NCI-H187 treated with DMSO at 0.1 percent for 48 hours (cell line): Measurements from ENCODE around the gene PIEZO2.
"Not testable (repeated sequence)": the region's sequence is repeated elsewhere in the genome, so short reads cannot be mapped to it uniquely, and the experiment has no call there.

Experiments
- DNase-seq: peaks from one replicate; lab custom pipeline; 2025; lab: John Stamatoyannopoulos, UW

The PIEZO2 gene

GRCh38 chr18:11148680-11149440 is 509 bp downstream of the PIEZO2 start:
- no peak for DNase-seq

DNA sequence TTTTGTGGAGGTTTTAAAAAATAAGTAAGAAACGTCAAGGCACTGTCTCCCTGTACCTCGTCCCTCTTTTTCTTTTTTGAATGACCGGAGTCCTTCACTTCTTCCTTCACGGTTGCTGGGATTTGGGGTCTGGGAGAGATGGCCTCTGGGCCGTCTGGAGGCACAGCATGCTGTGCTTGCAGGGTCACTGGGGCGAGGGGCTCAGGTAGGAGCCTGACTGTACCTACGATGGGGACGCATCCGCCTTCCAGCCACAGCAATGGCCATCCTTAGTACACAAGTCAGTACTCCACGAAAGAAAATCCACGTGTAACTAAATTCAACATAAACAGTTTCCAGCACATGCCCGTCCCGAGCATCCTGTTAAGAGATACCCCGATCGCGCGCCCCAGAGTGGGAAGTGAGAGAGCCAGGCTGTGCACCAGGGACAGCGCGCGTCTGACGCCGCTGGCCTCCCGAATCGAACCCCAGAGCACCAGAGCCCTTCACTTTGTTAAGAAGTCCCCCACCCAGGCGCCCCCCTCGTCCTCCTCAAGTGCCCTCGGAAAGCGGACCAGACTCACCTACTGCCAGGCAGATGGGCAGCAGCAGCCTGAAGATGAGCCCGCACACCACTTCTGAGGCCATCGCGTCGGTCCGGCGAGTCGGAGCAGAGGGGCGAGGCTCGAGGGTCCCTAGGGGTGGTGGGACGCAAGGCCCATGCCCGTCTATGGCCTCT is 1.2 kb downstream of the PIEZO2 start:
- no peak for DNase-seq

DNA sequence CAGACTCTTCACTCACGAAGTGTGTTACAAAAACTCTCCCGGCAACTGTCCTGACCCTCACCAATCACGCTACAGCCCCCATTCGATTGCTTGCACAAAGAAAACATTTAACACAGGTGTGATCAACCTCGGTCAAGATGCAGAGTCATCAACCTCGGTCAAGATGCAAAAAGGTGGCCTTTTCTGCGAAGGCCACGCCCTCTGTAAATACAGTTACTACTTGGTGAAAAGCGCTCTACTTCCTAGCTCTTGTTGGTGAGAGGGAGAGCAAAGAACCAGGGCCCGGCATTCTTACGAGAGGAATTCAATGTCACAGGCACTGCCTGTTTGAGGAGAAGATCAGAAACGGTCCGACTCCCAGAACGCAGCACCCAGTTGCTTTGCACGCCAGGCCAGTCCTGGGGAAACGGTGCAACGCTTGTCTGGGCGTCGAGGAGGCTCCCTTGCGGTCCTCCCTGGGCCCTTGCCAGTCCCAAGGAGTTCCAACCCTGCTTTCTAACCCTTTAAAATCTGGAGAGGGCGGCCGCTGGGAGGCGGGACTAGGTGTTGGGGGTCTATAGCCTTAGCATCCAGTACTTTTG is 1.9 kb downstream of the PIEZO2 start:
- no peak for DNase-seq

DNA sequence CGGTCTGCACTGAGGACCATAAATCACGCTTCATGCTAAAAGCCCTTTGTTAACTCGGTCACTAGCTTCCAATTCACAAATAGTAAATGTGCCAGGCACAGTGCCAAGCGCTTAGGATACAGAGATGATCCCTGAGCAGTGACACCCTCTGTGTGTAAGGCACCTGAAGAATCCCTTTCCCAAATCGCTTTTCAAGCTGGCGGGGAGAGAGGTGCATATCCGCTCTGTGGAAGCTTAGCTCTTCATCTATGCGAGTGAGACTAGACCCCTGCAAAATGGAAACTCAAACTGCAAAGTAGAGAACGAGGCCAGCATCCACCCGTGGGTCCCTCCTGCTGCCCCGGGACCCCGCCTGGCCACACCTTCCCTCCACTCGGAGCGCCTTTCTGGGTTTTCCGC is 2.4 kb downstream of the PIEZO2 start:
- DNase-seq: no peak

GRCh38 chr18:11146238-11146946 is 3.0 kb downstream of the PIEZO2 start:
- no peak for DNase-seq

DNA sequence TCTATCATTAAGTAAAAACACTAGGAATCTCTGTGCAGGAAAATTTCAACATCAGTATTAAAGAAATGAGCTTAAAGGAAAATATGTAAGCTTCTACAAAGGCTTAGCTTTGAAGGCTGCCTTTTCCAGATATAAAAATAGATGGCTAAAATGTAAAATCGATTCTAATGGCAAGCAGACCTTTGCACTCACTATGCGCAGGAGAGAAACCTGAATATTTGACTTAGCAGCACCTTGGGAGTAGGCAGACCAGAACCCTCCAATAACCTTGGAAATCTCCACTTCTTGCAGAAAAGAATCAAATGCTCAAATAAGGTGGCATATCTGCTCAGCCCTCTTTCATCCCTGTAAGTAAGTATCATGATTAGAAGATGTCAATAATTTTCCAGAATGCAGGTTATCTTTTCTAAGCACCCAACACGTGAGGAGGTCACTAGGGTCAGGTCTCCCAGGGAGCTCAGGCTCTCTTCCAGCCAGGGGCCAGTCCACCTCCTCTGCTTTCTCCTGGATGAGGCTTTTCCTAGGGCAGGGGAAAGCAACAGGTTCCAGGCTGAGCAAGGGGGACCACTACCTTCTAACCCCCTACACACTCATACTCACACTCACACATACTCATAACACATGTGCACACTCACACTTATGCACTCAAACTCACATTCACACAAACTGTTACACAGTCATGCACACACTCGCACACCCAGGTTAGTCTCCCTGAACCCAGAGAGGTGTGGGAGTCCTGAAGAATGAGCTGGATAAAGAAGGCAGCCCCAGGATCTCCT is 3.8 kb downstream of the PIEZO2 start:
- no peak for DNase-seq

DNA sequence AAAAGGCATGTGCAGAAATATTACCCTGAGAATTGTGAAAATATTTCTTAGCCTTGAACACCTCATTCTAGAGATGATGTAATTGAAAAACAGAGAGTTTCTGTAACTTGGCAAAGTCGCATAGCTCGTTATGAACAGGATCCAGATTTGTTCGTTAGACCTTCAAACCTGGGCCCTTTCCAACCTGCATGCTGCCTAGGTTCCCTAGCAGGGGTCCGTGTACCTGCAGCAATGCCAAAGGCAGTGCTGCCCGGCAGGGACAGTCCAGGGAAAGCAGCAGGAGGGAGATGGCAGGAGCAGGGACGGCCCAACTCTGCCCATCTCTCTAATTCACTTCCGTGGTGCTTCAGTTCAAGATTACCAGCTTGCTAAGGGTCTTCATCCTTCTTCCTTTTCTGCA is 12.0 kb downstream of the PIEZO2 start:
- DNase-seq: no peak

- DNase-seq: no peak
These were observed 13.1 kb downstream of the PIEZO2 start for GRCh38 chr18:11136241-11136640.

DNA sequence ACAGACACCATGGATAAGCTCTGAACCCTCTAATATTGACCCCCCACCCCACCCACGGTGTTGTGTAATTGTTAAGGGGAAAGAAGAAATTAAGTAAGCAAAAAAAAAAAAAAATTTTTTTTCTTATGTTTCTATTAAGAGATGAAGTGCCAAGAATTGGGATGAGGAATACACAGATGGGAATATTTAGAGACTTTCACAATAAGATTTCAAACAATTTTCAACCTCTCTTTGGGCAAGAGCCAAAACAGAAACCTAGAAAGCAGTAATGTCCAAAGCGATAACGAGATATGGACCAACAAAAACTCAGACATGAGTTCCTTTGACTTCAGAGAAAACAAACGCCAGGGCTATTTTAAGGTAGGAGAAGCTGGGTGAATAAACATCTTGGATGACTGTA is 14.4 kb downstream of the PIEZO2 start:
- DNase-seq: no peak

- DNase-seq: not testable (repeated sequence)
These were observed 20.3 kb downstream of the PIEZO2 start for GRCh38 chr18:11129059-11129458.

DNA sequence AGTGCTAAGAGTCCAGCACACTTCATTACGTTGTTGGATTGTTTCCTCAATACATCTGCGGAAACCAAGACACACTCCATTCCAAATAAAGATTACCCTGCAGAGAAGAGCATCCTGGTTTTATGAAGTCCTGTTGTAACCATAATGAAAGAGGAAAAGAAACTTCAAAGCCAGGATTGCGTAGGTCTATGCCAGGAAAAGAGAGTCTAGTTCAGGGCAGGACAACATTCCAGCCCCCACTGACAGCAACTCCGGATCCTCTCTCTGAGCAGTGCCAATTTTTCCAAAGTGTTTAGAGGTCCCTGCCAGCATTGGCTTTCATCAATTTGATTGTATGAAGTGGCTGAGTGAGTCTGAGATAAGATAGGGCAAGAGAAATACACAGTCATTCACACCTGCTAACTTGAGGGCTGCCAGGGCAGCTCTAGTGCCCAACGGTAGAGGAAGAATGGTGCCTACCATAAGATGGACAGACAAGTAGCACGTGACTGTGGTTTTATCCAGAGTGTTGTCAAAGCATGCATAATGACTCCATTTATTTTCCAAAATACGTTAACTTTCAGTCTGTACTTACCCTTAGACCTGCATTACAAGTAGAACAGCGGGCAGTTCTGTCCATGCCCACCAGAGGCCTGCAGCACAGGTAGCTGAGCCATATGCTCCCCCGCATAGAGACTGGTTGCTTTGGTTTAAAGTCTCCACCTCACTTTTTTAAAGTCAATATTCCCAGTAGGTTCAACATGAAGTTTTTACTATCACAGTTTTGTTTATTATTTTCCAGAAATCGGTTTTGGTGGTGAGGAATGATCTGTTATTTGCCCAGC is 23.7 kb downstream of the PIEZO2 start:
- DNase-seq: no peak

DNA sequence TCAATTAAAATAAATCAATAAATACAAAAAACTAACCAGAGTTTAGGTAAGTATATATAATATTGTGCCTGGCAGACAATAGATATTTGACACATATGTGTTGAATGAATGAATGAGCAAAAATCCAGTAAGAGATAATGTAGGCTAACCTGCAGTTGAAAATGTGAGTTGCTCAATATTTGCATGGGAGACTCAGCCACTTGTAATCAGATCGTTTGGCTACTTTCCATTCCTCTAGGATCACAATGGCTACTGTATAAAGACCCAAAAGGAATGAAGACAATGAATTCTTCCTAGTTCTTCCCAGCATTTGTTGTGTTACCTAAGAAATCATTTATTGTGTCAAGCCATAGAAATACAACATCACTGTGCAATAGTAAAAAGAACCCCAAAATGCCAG is 25.3 kb downstream of the PIEZO2 start:
- DNase-seq: no peak

DNA sequence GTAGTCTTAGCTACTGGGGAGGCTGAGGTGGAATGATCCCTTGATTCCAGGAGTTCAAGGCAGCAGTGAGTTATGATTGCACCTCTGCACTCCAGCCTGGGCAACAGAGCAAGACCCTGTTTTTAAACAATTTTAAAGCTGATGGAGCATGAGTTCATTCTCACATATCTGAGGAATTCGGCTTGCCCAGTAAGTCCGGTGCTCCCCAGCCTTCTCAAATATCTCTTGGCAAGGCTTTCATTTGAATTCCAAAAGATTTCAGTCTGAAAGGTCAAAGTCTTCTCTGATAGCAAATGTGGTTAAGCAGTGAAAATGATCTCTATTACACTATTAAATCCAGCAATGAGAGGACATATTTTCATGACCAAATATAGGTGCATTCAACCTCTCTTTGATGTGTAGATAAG is 27.9 kb downstream of the PIEZO2 start:
- no peak for DNase-seq

DNA sequence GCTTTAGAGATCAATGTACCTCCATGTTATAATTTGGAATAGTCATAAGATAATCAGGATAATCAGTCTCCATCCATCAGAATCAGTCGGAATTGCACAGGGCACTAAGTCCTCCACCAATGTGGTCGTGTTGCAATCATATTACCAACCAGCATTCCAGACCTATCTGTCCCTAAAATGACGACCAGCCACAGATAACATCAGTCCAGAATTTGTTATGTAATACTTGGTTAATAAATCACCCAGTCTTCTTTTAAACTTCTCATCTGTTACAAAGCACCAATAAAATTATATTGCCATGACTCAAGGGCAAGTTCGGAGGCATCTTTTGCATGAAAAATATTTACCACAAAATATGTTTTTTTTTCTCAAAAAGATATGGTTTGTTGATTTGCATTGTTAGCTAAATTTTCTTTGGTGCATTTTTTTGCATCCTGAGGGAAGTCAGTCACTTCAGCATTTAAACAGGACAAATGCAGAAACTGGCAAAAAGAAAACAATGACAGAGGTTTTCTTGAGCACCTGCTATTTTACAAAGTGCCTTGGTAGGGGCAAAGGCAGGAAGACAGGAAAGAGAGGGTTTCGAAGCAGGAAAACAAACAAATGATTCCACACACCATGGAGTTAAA is 29.3 kb downstream of the PIEZO2 start:
- DNase-seq: no peak

DNA sequence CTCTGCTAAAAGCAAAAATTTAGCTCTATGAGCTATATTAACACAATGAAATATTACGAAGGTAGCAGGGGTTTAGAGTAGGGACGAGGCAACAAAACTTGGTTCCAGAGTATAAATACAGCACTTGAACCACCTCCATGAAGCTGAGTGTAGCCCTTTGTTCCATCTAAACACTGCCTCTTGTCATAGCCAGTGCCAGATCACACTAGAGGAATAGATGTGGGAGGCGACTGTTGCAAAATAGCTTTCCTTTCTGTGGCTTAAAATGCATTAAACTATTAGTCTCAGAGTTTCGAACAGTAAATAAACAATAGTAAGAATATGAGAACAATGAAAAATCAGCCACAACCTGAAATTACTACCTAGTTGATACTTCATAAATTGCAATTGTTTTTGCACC is 29.8 kb downstream of the PIEZO2 start:
- DNase-seq: no peak

- DNase-seq: no peak
These were observed 31.2 kb downstream of the PIEZO2 start for GRCh38 chr18:11118051-11118766.

DNA sequence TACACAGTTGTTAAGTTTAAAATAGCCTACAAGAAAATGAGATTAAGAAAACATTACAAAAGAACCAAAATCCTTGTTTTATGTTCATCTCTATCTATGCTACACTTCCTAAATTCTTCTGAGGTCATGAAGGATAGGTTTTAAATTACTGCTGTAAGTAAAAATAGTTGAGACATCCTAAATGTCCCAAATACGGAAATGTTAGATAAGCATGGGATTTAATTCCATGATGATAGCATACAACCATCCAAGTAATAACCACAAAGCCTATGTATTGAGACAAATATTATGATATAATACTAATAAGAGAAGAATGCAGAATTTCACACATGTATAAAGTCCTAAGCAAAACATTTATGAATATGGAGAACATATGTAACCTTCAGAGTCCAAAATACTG is 34.1 kb downstream of the PIEZO2 start:
- no peak for DNase-seq

GRCh38 chr18:11114653-11115052 is 34.7 kb downstream of the PIEZO2 start:
- DNase-seq: no peak

DNA sequence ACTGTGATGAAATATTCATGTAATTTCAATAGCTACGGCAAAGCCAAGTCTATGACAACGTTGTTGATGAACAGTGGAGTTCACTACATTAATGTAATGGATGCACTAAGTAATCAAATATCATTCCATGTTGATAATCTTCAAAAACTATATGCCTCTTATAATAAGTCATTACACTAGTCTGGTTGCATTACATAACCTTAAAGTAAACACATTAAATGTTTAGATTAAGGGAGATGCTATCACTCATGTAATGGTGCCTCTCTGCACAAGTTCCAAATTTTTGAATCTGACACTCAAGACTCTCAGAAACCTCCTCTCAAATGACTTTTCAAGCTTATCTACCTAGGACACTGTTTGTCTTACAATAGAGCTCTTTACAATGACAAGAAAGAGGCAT is 35.4 kb downstream of the PIEZO2 start:
- DNase-seq: no peak

DNA sequence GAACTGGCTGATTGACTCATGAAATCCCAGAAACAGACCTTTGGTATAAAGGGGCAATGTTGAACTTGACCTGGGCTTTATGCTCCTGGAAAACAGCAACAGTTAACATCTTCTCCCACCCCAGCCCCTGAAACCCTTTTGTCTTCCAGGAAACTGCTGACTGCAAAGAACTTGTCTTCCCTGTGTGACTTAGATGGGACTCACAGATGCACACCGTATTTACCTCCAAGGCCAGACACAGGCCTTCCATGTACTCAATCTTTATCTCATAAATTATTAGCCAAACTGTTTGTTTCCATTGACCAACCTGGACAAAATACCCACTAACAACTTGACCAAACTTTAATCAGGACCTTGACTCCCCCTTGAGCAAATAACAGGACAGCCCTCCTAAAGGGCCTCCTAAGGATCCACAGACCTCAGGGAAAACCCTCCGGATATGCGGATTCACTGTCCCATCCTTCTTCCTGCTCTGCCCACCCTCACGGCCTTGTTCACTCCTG is 36.3 kb downstream of the PIEZO2 start:
- DNase-seq: no peak
